OCI-LY7 (cell line): ENCODE results near the gene ARHGAP35.

Source experiments
- CTCF ChIP-seq: fragments of 200-600 bp; sonication (generic); conservative IDR thresholded peaks from 2 replicates; pipeline ENCODE4 v1.5.1; 2014; ENCODE audit warnings: mild to moderate bottlenecking, antibody characterized with exemption, low read length, moderate library complexity, mixed read lengths
- EZH2phosphoT487 ChIP-seq: fragments of 200-600 bp; sonication (generic); IDR thresholded peaks from 2 replicates; pipeline ENCODE4 v1.6.1; 2018; ENCODE audit warnings: low read depth, borderline replicate concordance, mild to moderate bottlenecking, mixed run types, antibody characterized with exemption, low read length, moderate library complexity, mixed read lengths

- no peak for TF ChIP-seq CTCF
- TF ChIP-seq EZH2phosphoT487: no peak
Observed at GRCh38 chr19:46881092-46881491, 20.3 kb downstream of the ARHGAP35 start.
